Cardiac septum (tissue), 1 donor: ENCODE results near the gene MPV17L. TPM values are rescaled to one million over a fixed set of nuclear protein-coding genes. Genes with fewer than 3 reads are reported as not detected.
"Not testable (repeated sequence)": the region's sequence is repeated elsewhere in the genome, so short reads cannot be mapped to it uniquely, and the experiment has no call there.

Source experiments
- DNase-seq: peaks from one replicate; pipeline ENCODE4 v3.0.0-alpha.2; 2020; ENCODE audit warnings: low spot score
- intact Hi-C: fragments of 100-400 bp; cut with DNase I; formaldehyde crosslinking; loops from one replicate; pipeline ENCODE4 v1.14.0; 2022
- total RNA-seq: library from RNA; stranded (reverse); fragmentation: NEBNext Ultra II Directional; extraction: Animal tissue kit (Norgen Biotek cat#: 25700); gene quantifications from one replicate; pipeline ENCODE4 v1.2.1, GENCODE V29; 2021
- donor health status: DM: no; HTN: no; CAD: no.

Gene MPV17L
- total RNA-seq, 1 donor from 2014 or later: 5.4 TPM

GRCh38 chr16:15443753-15444152 is 48.2 kb downstream of the MPV17L start:
- intact Hi-C loops: loop anchor here (5.0 kb wide), 1 partner anchor 54 kb away; no protein-coding TSS in a partner anchor
- DNase-seq: no peak

DNA sequence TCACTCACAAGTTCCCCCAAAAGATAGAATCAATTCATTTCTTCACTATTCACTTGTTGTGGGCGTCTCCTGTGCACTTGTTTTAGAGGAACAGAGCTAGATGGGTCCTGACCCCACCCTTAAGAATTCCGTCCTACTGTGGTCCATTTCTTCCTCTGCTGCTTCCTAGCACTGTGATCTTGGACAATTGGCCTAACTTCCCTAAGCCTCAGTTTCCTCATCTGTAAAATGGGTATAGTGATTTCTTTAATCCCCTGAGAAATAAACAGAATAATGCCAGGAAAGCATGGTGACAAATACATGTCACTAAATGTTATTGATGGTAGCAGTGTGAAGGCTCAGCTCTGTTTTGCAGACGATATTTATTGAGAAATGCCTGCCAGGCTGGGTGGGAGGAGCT is 48.7 kb downstream of the MPV17L start:
- no peak for DNase-seq
- intact Hi-C loops: loop anchor here (5.0 kb wide), 1 partner anchor 53 kb away; no protein-coding TSS in a partner anchor

GRCh38 chr16:15445450-15445849 is 49.9 kb downstream of the MPV17L start:
- intact Hi-C loops: no loop called here
- DNase-seq: no peak

- no peak for DNase-seq
- intact Hi-C loops: no loop called here
Observed at GRCh38 chr16:15446901-15447300, 51.3 kb downstream of the MPV17L start.

- DNase-seq: no peak
- intact Hi-C loops: no loop called here
Observed at GRCh38 chr16:15450624-15451023, 55.1 kb downstream of the MPV17L start.

- no peak for DNase-seq
- intact Hi-C loops: no loop called here
Observed at GRCh38 chr16:15451098-15451731, 55.7 kb downstream of the MPV17L start.

- intact Hi-C loops: no loop called here
- DNase-seq: no peak
Observed at GRCh38 chr16:15452246-15452855, 56.8 kb downstream of the MPV17L start.

DNA sequence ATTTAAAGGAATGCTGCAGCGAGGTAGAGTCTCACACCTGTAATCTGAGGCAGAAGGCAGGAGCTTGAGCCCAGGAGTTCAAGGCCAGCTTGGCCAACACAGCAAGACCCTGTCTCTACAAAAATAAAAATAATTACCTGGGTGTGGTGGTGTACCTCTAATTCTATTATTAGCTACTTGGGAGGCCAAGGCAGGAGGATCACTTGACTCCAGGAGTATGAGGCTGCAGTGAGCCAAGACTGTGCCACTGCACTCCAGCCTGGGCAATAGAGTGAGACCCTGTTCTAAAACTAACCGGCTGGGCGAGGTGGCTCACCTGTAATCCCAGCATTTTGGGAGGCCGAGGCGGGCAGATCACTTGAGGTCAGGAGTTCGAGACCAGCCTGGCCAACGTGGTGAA is 57.7 kb downstream of the MPV17L start:
- DNase-seq, intact Hi-C loops: not testable (repeated sequence)

DNA sequence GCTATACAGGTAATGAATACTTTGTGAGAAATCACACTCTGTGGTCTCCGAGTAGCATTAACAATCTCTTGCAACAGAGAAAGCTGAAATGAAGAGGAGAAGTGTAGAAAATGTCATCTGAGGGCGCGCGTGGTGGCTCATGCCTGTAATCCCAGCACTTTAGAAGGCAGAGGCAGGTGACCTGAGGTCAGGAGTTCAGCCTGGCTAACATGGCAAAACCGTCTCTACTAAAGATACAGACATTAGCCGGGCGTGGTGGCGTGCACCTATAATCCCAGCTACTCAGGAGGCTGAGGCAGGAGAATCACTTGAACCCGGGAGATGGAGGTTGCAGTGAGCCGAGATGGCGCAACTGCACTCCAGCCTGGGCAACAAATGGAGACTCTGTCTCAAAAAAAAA is 59.4 kb downstream of the MPV17L start:
- intact Hi-C loops, DNase-seq: not testable (repeated sequence)

DNA sequence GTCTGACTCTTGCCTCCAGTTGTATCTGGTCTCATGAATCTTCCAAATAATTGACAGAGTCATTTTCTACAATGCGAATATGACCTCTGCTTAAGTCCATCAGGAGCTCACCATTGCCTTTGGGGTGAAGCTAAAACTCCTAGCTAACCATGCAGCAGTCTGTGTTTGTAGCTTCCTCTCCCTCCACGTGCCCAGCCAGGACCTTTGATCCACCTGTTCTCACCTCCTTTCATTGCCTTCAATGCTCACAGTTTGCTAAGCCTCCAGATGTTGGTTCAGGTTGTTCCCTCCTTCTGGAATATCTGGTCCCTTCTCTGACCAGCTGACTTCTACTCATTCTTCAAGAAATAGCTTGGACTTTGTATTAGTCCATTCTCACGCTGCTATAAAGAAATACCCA is 61.8 kb downstream of the MPV17L start:
- intact Hi-C loops: no loop called here
- DNase-seq: no peak

DNA sequence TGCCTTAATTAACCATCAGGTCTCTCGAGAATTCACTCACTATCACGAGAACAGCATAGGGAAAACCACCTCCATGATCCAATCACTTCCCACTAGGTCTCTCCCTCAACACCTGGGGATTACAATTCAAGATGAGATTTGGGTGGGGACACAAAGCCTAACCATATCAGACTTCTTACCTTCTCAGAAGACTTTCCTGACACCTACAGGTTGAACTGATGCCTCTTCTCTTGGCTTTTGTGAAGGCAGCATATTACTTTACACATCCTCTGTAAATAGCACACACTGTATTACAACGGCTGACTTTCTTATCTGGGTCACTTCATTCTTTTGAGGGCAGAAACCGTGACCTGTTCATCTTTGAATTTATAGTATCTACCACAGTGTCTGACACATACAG is 62.4 kb downstream of the MPV17L start:
- no peak for DNase-seq
- intact Hi-C loops: no loop called here

DNA sequence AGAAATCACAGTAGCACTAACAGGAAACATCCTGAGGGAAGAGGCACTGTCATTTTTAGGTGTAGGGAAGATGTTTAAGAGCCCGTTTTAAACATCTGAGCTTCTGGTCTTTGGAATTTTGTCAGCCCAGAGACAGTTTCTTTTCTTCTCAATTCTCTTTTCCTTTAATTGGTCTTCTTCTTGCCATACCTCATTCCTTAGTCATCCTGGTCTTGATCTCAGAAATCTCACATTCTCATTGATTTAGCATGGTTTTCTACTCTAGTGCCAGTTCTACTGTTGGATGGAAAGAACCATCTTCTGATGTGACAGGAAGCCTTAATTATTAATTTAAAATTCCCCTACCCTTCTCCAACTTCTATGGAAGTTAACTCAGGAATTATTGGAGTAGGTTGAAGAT is 64.2 kb downstream of the MPV17L start:
- intact Hi-C loops: no loop called here
- DNase-seq: no peak

GRCh38 chr16:15460601-15461000 is 65.0 kb downstream of the MPV17L start:
- intact Hi-C loops: no loop called here

DNA sequence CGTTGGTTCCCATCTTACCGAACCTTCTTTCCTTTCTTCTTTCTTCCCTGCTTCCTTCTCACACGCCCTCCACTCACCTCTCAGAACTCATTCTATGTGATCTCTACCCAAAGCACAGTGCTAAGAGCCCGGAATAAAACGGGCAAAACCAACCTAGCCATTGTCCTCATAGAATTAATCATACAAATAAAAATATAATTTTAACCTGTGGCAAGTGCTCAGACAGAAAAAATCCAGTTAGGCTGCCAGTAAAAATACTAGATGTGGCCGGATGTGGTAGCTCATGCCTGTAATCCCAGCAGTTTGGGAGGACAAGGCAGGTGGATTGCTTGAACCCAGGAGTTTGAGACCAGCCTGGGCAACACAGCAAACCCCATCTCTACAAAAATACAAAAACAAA is 65.8 kb downstream of the MPV17L start:
- no peak for DNase-seq
- intact Hi-C loops: no loop called here

More at GRCh38 chr16:15460601-15461000, 65.0 kb downstream of the MPV17L start:
- DNase-seq: no peak

Other genes with a start within 250 kb of the MPV17L start
- 6.7 TPM for gene NPIPA5, start 17.5 kb upstream of the MPV17L start, total RNA-seq
- gene BMERB1, start 38.8 kb downstream of the MPV17L start, total RNA-seq: 70.3 TPM
- gene MARF1, start 247.4 kb downstream of the MPV17L start, total RNA-seq: 39.7 TPM